ENCODE data around the gene BTC. TPM values are rescaled to one million over a fixed set of nuclear protein-coding genes. Genes with fewer than 3 reads are reported as not detected.
"Not testable (repeated sequence)": the region's sequence is repeated elsewhere in the genome, so short reads cannot be mapped to it uniquely, and the experiment has no call there.

Gene BTC
- total RNA-seq, 1 donor from 2014 or later = 0.40 TPM

DNA sequence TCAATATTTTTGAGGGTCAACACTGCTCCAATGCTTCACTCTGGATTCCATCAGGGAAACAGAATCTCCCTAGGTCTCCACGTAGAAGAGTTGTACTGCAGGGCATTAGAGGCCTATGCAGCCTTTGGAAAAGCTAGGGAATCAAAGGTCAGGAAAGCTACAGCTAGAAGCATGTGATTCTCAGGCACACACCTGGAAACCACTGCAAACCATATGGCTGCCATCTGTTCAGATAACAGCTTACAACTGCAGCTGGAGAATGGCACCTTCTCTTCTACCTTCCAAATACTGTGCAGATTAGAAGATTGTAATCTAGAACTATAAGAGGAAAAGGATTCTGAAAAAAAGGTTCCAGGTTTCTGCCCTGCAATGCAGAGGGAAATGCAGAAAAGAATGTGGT is 60.6 kb downstream of the BTC start:
- TF ChIP-seq, protein P1, sequence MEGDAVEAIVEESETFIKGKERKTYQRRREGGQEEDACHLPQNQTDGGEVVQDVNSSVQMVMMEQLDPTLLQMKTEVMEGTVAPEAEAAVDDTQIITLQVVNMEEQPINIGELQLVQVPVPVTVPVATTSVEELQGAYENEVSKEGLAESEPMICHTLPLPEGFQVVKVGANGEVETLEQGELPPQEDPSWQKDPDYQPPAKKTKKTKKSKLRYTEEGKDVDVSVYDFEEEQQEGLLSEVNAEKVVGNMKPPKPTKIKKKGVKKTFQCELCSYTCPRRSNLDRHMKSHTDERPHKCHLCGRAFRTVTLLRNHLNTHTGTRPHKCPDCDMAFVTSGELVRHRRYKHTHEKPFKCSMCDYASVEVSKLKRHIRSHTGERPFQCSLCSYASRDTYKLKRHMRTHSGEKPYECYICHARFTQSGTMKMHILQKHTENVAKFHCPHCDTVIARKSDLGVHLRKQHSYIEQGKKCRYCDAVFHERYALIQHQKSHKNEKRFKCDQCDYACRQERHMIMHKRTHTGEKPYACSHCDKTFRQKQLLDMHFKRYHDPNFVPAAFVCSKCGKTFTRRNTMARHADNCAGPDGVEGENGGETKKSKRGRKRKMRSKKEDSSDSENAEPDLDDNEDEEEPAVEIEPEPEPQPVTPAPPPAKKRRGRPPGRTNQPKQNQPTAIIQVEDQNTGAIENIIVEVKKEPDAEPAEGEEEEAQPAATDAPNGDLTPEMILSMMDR (IDR thresholded peaks at IDR 0.05) = no peak
- no peak overlapping the region for H3K27ac Mint-ChIP-seq (ENCODE audit: unreplicated experiment)

DNA sequence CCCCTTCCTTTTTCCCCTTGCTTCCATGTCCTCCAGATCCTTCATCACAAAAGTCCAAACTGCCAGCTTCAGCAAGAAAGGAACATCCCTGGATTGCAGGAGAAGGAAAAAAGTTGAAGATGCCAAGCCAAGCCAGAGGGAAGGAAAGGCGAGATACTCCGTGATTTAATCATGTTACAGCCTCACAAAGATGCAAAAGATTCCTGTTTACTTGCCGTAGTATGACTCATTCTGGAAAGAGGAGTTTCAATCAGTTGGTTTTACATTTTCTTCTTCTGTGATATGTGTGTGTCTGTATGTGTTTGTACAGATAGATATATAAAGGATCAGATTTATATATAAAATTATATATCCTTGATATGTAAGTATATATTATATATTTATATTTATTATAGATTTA is 69.3 kb downstream of the BTC start:
- H3K36me3 Mint-ChIP-seq (ENCODE audit: low read depth) = no peaks in the 10 kb centered on the region

More for the DNA sequence above, 60.6 kb downstream of the BTC start:
- Mint-ChIP-seq H3K4me3 (ENCODE audit: unreplicated experiment) (no peak overlapping the region), H3K27me3 (ENCODE audit: low read depth) (peaks cover 15% of the 10 kb centered on the region), H3K36me3 (ENCODE audit: low read depth) (no peaks in the 10 kb centered on the region), H3K4me1 (ENCODE audit: low read depth) (no peaks in the 10 kb centered on the region), H3K9me3 (ENCODE audit: low read depth) (no peaks in the 10 kb centered on the region)
- DNase-seq (ENCODE audit: low spot score) = no peak

GRCh38 chr4:74716436-74716765 is 77.9 kb downstream of the BTC start:
- no peak overlapping the region for H3K4me3 Mint-ChIP-seq (ENCODE audit: unreplicated experiment)
- H3K27ac Mint-ChIP-seq (ENCODE audit: unreplicated experiment) = no peak overlapping the region
- TF ChIP-seq, protein P1 (IDR thresholded peaks at IDR 0.05) = no peak
- H3K4me1 Mint-ChIP-seq (ENCODE audit: low read depth) = no peaks in the 10 kb centered on the region
- DNase-seq (ENCODE audit: low spot score) = no peak
- H3K27me3 Mint-ChIP-seq (ENCODE audit: low read depth) = no peaks in the 10 kb centered on the region
- peaks cover 12% of the 10 kb centered on the region for H3K9me3 Mint-ChIP-seq (ENCODE audit: low read depth)
- peaks cover 3% of the 10 kb centered on the region for H3K36me3 Mint-ChIP-seq (ENCODE audit: low read depth)

More for the DNA sequence above, 69.3 kb downstream of the BTC start:
- peaks cover 28% of the 10 kb centered on the region for H3K27me3 Mint-ChIP-seq (ENCODE audit: low read depth)
- no peak for DNase-seq (ENCODE audit: low spot score)
- TF ChIP-seq, protein P1 (IDR thresholded peaks at IDR 0.05) = no peak
- H3K4me3 Mint-ChIP-seq (ENCODE audit: unreplicated experiment) = no peak overlapping the region
- H3K9me3 Mint-ChIP-seq (ENCODE audit: low read depth) = no peaks in the 10 kb centered on the region
- no peaks in the 10 kb centered on the region for H3K4me1 Mint-ChIP-seq (ENCODE audit: low read depth)
- H3K27ac Mint-ChIP-seq (ENCODE audit: unreplicated experiment) = no peak overlapping the region

- no peak overlapping the region for H3K27ac Mint-ChIP-seq (ENCODE audit: unreplicated experiment)
- TF ChIP-seq, protein P1 (IDR thresholded peaks at IDR 0.05) = no peak
- H3K4me3 Mint-ChIP-seq (ENCODE audit: unreplicated experiment) = no peak overlapping the region
- no peaks in the 10 kb centered on the region for H3K4me1 Mint-ChIP-seq (ENCODE audit: low read depth)
- peaks cover 16% of the 10 kb centered on the region for H3K9me3 Mint-ChIP-seq (ENCODE audit: low read depth)
- peaks cover 3% of the 10 kb centered on the region for H3K36me3 Mint-ChIP-seq (ENCODE audit: low read depth)
- DNase-seq (ENCODE audit: low spot score) = no peak
- peaks cover 3% of the 10 kb centered on the region for H3K27me3 Mint-ChIP-seq (ENCODE audit: low read depth)
Observed at GRCh38 chr4:74715706-74716435, 78.5 kb downstream of the BTC start.

DNA sequence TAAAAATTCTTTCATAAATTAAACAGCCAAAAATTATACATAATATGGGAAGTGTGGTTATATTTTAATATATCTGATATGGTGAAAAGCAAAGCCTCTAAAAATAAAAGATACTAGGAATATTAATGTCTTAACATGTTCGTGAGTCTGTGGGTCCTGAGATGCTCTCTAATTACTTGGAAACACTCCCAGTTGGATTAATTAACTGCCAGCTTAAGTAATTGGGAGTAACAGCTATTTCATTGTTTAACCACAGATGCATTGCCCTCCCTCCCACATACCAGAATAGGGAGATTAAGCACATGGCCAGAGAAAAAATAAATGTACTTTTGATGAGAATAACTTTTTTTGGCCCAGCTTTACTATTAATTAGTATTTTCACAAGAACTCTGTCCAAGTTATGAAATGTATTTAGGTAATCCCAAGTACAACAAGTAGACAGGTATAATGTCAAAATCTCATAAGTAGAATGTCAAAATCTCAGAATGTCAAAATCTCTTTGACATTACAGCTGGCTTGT is 79.7 kb downstream of the BTC start:
- Mint-ChIP-seq H3K36me3 (ENCODE audit: low read depth) (peaks cover 3% of the 10 kb centered on the region), H3K9me3 (ENCODE audit: low read depth) (peaks cover 17% of the 10 kb centered on the region), H3K4me3 (ENCODE audit: unreplicated experiment) (no peak overlapping the region), H3K27me3 (ENCODE audit: low read depth) (peaks cover 8% of the 10 kb centered on the region), H3K4me1 (ENCODE audit: low read depth) (no peaks in the 10 kb centered on the region), H3K27ac (ENCODE audit: unreplicated experiment) (no peak overlapping the region)
- TF ChIP-seq, protein P1 (IDR thresholded peaks at IDR 0.05) = no peak
- DNase-seq (ENCODE audit: low spot score) = no peak

GRCh38 chr4:74708135-74708534 is 86.2 kb downstream of the BTC start:
- not testable (repeated sequence) for H3K27ac Mint-ChIP-seq (ENCODE audit: unreplicated experiment); H3K4me3 Mint-ChIP-seq (ENCODE audit: unreplicated experiment)
- H3K9me3 Mint-ChIP-seq (ENCODE audit: low read depth) = peaks cover 26% of the 10 kb centered on the region

More at GRCh38 chr4:74708135-74708534, 86.2 kb downstream of the BTC start:
- peaks cover 35% of the 10 kb centered on the region for H3K27me3 Mint-ChIP-seq (ENCODE audit: low read depth)
- DNase-seq (ENCODE audit: low spot score); H3K36me3 Mint-ChIP-seq (ENCODE audit: low read depth); H3K4me1 Mint-ChIP-seq (ENCODE audit: low read depth): not testable (repeated sequence)
